IPS DF 4.7 (cell line): ENCODE measurements around the gene RSBN1L.
"Not testable (repeated sequence)": the region's sequence is repeated elsewhere in the genome, so short reads cannot be mapped to it uniquely, and the experiment has no call there.

Experiments used
- DNase-seq: peaks from one replicate; pipeline ENCODE4 v3.0.0-alpha.2; 2013; ENCODE audit warnings: low spot score; ENCODE audit errors: extremely low read depth

RSBN1L gene

DNA sequence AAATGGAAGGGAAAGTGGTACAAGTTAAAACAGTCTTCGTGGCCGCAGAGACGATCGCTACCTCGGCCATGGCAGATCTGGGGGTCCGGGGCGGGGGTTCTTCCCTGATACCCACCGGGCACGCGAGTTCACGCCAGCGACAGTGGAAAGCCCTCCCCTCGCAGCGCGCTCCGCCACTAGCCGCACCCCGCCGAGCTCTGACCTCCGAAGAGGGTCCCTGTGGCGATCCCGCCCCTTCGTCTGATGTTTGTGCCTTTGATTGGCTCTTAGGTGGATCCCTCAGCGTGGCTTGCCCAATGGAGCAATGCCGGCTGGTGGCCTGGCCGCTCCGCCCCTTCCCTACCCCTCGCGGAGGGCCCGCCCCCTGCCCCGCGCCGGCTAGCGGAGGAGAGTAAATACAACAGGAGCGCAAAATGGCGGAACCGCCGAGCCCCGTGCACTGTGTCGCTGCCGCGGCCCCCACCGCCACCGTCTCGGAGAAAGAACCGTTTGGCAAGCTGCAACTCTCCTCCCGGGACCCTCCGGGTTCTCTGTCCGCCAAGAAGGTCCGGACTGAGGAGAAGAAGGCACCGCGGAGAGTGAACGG lies at the start of gene RSBN1L:
Gene RSBN1L, plus strand, starts transcription at position 403 of the 586 bp plus-strand sequence. Its CDS starts 11 bp downstream, at position 414.
- DNase-seq: peak; percentile 89

DNA sequence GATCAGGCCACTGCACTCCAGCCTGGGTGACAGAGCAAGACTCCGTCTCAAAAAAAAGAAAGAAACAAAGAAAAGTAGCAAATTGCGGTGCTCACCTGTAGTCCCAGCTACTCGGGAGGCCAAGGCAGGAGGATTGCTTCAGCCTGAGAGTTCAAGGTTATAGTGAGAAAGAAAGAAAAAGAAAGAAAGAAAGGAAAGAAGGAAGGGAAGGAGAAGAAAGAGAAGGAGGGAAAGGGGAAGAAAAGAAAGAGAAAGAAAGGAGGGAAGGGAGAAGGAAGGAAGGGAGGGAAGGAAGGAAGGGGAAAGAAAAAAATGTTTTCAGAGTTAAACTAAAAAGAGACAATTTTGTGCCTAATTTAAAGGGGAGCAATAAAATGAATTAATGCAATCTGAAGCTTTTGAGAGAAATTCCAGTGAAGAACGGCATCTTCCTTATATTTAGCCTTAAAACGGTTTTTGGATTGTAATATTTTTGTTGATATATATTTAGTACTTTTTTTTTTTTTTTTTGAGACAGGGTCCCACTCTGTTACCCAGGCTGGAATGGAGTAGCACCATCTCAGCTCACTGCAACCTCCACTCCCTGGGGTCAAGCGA lies 47.4 kb upstream of the RSBN1L start:
- no peak for DNase-seq

DNA sequence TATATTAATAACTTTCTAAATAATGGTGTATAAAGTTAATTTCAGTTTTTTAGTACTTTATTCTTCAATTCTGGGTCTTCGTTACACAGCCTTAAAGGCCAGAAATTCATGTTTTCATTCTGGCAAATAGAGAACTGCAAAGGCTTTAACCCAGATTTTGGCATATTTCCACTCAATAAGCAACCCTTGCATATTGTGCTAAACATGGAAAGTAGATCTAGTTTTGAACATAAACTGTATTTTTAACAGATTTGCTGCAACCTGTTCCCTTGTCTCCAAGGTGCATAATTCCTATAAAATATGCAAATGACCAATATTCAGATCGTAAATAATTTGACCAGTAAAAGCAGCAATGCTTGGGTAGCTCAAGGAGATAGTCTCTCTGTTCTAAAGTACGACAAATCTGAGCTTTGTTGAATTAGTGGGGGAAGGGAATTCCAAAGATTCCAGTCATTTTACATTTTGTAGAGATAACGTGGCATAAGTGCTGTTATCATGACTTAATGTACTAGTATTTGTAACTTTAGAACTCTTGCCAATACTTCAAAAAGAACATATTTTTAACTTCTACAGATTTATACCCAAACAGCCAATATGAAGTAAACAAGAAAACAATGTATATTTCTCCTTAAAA lies 46.4 kb upstream of the RSBN1L start:
- no peak for DNase-seq

DNA sequence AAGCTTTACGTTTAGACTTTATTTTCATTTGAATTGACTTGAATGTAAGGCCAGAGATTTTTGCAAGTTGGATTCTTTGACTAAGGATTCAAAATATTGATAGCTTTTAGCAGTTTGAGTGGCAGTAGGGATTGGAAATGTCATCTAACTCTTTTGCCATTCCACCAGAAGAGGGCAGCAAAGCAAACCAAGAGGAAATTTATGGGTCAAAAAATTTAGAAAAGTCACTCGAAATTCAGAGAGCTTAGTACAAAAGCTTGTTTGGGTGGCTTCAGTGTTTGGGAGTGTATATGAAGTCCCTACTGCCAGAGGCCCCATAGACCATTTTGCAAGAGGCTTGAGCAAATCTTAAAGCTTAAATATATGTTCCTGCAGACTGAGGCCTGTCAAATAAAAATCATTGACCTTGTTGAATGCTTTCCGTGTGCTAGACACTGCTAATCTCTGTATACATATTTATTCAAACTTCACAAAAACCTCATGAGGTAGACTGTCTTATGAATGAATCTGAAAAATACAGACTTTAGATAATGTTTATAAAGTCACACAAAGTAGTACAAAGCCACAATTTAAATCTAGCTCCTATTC lies 44.6 kb upstream of the RSBN1L start:
- DNase-seq: no peak

DNA sequence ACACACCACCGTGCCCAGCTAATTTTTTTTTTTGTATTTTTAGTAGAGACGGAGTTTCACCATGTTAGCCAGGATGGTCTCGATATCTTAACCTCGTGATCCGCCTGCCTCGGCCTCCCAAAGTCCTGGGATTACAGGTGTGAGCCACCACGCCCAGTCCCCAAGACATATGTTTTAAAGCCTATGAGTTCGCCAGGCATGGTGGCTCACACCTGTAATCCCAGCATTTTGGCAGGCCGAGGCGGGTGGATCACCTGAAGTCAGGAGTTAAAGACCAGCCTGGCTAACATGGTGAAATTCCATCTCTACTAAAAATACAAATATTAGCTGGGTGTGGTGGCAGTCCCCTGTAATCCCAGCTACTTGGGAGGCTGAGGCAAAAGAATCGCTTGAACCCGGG lies 43.4 kb upstream of the RSBN1L start:
- not testable (repeated sequence) for DNase-seq

DNA sequence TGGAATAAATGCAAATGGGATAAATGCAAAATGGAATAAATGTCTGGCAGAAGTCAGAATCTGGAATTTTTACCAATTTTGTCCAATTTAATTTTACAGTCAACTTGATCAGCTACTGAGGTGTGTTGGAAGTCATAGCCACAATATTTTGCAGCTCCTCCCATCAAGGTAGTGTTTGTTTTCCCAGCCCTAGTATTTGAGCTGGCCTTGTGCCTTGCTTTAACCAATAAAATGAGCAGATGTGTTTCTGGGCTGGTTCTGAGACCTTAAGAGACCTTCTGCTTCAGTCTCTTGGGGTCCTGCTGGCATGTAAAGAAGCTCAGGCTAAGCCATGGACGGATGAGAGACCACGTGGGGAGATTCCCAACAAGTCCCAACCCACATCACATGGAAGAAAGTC lies 42.7 kb upstream of the RSBN1L start:
- no peak for DNase-seq

DNA sequence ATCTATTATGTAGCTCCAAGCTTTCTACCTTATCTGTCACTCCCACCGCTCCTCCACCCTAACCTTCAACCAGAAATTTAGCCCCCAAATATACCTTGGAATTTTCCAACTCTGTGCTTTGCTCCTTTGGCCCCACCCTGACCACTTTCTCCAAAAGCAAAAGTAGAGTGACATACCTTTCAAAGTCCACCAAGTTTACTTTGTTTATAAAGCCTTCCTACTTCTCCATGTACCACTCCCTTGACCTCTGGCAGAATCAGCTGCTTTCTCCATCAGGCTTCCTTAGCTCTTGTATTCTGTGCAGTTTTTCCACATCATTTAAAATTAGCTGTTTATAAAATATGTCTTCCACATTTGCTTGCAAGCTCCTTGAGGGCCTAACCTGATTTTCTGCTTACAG lies 40.9 kb upstream of the RSBN1L start:
- DNase-seq: no peak

DNA sequence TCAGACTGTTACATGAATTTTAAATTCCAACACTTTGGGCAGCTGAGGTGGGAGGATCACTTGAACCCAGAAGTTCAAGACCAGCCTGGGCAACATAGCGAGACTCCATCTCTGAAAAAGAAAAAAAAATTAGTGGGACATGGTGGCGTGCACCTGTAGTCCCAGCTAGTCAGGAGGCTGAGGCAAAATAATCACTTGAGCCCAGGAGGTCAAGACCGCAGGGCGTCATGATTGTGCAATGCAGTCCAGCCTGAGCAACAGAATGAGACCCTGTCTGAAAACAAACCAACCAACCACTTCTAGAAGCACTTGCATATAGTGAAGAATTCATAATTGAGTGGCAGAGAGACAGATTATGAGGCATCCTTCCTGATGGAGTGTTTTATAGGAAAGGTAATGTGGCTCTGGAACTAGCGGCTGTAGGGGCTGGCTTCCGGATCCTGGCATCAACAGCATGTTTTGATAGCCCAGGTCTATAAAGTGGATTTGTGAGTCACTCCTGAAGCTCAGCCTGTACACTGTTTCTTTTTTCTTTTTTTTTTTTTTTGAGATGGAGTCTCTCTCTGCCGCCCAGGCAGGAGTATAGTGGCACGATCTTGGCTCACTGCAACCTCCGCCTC lies 40.3 kb upstream of the RSBN1L start:
- no peak for DNase-seq

DNA sequence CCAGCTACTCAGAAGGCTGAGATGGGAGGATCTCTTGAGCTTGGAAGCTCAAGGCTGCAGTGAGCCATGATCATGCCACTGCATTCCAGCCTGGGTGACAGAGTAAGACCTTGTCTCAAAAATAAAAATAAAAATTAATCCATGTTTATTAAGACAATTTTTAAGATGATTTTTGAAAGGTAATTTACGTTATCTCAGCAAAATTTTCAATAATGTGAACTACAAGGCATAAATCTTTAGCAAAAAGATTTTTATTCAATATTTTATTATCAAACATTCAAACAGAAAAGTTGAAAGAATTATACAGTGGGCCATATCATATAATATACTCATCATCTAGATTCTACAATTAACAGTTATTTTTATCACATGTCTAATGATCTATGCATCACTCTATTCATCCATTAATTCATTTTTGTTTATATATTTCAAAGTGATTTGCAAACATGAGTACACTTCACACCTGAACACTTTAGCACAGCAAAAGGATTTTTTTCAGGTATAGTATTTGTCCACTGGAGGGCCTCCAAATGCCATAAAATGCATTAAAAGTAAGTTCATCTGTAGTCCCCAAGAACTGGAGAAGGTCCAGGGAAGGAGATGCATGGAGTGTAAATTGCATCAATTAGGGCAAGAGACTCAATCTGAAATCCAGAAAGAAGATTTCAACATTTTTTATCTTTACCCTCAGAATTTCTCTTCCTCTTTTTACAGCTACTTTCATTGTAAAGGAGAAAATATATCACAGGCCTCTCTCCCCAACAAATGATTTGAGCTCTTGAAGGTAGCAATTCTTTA lies 38.6 kb upstream of the RSBN1L start:
- no peak for DNase-seq

DNA sequence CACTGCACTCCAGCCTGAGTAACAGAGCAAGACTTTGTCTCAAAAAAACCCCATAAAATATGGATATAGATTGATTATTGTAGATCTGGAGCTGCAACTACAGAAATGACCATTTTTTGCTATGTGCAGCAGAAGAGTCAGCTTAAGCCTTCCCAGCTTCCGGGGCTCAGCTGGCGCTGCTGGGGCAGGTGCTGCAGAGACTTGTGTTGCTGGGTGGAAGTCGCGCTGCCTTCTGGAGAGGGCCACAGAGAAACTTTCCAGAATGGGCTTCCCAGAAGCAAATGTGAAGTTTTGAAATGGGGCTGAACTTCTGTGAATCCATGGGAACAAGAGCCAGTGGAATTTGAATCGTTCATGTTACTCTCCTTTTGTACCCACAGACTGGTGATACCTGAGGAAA lies 37.3 kb upstream of the RSBN1L start:
- no peak for DNase-seq

DNA sequence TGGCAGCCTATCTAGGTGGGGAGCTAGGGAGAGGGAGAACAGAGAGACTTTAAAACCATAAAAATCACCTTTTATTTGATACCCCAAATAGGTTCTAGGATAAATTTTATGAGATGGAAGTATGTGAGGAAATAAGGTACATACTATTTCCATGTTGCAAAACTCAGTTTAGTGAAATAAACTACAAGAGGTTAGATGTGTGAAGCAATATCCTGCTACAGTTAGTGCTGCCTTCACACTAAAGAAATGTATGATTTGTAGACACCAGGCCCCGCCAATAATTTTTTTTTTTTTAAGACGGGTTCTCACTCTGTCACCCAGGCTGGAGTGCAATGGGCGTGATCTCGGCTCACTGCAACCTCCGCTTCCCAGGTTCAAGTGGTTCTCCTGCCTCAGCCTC lies 34.4 kb upstream of the RSBN1L start:
- DNase-seq: no peak

DNA sequence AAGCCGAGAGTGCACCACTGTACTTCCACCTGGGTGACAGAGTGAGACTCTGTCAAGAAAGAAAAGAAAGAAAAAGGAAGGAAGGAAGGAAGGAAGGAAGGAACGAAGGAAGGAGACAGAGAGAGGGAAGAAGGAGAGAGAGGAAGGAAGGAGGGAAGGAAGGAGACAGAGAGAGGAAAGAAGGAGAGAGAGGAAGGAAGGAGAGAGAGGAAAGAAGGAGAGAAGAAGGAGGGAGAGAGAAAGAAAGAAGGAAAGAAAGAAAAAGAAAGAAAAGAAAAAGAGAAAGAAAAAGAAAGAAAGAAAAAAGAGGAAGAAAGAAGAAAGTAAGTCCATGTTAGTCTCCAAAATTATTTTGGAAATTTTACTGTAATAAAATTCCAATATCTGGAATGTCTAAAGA lies 33.4 kb upstream of the RSBN1L start:
- no peak for DNase-seq

DNA sequence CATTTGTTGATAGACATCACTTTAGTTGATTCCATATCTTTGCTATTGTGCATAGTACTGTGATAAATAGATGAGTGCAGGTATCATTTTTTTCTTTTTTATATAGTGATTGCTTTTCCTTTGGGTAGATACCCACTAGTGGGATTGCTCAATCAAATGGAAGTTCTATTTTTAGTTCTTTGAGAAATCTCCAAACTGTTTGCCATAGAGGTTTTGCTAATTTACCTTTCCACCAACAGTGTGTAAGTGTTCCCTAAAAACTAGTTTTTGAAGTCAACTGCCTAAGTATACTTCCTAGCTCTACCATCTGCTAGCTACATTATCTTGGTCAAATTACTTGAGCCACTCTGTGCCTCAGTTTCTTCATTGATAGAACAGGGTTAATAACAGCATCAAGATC lies 31.5 kb upstream of the RSBN1L start:
- no peak for DNase-seq

DNA sequence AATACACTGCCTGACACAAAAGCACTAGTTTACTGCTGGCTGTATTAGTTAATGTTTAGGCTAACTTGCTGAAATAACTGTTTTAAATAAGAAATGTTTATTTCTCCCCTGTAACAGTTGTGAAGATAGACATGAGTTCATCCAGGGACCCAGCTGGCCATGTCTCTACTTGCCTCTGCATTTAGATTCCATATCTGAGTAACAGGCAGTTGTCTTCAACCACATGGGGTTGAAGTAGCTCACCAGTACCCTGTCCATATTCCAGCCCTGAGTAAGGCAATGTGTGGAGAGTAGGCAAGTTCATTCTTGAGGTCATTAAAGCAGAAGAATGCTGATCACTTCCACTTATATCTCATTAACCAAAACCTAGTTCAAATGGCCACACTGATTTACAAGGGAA lies 31.1 kb upstream of the RSBN1L start:
- DNase-seq: no peak

DNA sequence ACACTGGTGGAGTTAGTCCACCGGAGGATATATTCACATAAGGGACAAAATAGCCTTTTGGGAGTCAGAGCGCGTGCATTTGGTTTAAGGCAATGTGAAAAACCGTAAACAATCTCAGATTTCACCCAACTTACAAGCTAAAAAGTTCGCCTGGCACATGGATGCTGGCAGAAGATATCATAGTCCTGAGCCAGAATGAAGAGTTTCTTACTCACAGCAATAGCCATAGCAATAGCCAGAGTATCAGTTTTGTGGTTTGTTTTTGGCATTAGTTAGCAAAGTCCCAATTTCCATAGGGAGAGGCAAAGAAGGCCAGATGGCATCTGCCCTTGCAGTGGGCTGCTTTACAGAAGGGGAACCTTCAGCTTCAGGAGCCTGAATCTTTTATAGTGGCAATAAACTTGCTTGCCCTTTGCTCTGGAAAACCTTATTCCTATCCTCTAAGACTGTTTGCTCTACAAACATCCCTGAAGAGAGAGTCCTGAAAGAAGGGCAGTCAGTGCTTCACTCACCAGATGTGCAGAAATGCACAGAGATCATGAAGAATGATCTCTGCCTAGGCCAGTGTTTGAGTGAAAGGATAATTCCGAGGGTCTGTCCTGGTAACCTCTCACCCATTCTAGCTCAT lies 28.7 kb upstream of the RSBN1L start:
- no peak for DNase-seq

DNA sequence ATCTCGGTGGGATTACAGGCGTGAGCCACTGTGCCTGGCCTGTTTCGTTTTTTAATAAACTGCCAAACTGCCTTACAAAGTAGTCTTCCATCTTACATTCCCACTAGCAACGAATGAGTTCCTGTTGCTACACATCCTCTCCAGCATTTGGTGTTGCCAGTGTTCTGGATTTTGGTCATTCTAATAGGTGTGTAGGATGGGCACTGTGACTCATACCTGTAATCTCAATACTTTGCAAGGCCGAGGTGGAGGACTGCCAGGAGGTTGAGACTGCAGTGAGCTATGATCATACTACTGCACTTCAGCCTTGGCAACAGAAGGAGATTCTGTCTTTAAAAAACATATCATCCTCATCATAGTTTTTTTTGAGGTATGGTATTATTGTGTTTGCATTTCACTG lies 21.4 kb upstream of the RSBN1L start:
- DNase-seq: no peak

DNA sequence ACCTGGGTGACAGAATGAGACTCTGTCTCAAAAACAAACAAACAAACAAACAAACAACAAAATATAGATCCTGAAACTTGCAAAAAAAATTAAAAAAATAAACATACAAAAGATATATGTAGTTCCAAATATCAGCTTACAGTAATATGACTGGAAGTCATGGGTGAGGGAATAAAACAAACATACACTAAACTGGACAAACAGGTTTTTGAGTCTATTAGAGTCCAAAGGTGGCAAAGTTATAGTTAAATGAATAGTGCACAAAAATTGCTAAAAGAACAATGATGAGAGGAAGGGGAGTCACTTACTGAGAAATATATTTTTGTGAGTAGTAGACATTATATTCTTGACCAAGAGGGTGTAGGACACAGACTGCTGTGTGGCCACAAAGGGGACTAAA lies 16.7 kb upstream of the RSBN1L start:
- DNase-seq: no peak

DNA sequence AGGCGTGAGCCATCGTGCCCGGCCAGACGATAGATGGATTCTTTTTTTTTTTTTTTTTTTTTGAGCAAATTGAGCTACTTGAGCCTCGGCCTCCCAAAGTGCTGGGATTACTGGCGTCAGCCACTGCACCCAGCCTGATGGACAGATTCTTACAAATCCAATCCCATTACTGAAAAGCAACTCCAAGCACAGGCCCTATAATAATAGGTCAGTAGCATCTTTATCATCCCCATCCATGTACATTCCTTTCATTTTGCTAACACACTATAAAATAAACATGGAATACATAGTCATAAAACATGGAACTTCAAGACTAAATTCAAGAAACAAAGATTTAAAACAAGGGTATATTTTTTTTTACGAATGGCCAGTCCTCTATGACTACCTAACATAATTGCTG lies 16.0 kb upstream of the RSBN1L start:
- no peak for DNase-seq

DNA sequence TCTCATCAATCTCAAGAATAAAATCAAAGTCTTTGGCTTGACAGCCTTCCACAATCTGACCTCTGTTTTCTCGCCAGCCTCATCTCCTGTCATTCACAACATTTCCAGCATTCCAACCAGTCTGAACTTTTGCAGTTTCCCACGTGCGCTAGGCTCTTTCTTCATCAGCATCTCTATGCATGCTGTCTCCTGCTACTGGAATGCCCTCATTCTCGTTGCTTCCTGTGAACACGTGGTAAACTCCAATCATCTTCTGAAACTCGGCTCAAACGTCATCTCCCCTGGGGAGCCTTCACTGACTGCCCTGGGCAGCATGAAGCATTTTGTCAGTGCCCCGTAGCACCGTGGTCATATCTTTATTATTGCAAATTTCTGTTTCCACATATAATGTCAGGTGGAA lies 12.2 kb upstream of the RSBN1L start:
- no peak for DNase-seq

DNA sequence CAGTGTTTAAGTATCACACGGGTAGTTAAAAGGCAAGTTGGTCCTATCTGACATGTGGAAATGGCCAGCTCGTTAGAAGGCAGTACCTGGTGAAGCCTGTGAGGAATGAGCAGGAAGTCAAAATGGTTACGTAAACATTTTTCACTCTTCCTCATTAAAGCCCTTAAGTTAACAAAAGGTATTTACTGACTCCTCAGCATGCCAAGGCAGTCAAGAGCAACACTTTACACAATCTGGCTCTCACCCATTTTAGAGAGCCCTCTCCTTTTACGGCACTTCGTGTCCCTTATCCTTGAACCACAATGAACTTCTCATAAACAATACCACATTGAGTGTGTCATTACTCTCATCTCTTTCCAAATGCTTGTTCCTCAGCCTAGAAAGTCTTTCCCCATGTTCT lies 11.0 kb upstream of the RSBN1L start:
- no peak for DNase-seq

DNA sequence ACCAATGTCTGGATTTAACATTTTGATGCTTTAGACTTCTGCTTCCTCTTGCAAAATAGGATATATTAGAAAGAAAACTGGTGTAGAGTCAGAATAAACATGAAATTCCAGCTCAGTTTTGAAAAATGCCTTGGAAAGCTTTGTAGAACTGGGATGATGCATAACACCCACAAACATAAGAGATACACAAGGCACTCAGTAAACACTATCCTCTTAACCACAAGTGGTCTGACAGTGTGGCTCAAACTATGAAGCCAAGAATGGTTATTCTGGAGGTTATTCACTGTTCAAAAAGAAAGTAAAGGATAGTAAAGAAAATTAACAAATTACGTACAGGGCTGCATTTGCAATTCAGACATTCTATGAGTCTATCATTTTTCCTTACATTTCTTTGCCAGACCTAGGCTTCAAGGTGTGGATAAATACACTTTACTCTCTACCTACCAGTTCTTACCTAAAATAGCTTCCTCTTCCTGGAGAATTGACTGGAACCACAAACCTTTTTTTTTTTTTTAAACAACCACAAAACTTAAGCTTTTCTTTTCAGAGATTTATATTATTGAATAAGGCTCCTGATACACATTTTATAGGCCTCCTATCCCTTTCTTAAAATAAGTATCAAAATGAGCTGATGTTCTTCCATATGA lies 9.0 kb upstream of the RSBN1L start:
- DNase-seq: no peak
